Activated T-cell treated with anti-CD3 and anti-CD28 coated beads, Interleukin-2, amount 50 U/mL, for 4 hours (primary cell): ENCODE measurements around the gene VSX1. TPM values are rescaled to one million over a fixed set of nuclear protein-coding genes. Genes with fewer than 3 reads are reported as not detected.

Experiments
- ATAC-seq, 2 donors: fragments of 200-7000 bp; cut with Tn5 transposase; one replicate each; pipeline ENCODE4 v1.10.0; 2021
- DNase-seq: peaks from one replicate; pipeline ENCODE4 v3.0.0-alpha.2; 2020
- H3K27me3 Mint-ChIP-seq: one replicate; pipeline ENCODE4 v1.8.0; 2021; ENCODE audit warnings: low read depth, mixed read lengths
- H3K36me3 Mint-ChIP-seq: one replicate; pipeline ENCODE4 v1.8.0; 2022; ENCODE audit warnings: mixed read lengths; ENCODE audit not compliant: insufficient read depth
- H3K4me1 Mint-ChIP-seq: one replicate; pipeline ENCODE4 v1.8.0; 2021; ENCODE audit warnings: low read depth, mixed read lengths
- H3K4me3 Mint-ChIP-seq: one replicate; pipeline ENCODE4 v1.8.0; 2021; ENCODE audit warnings: mild to moderate bottlenecking, moderate library complexity, mixed read lengths
- H3K9me3 Mint-ChIP-seq: one replicate; pipeline ENCODE4 v1.8.0; 2021; ENCODE audit warnings: mixed read lengths
- total RNA-seq, 3 donors: library from RNA; stranded (reverse); gene quantifications; one replicate each; pipeline ENCODE4 v1.2.1, GENCODE V29; 2021

VSX1 gene
- total RNA-seq, 3 donors from 2014 or later = not detected

GRCh38 chr20:25081065-25081729, 744 bp downstream of the VSX1 start:
- H3K9me3 Mint-ChIP-seq = no peaks in the 10 kb centered on the region
- DNase-seq (no peak), ATAC-seq (peak; percentile 37 to 64)
- no peak overlapping the region for H3K4me3 Mint-ChIP-seq
- H3K27me3 Mint-ChIP-seq = peaks cover 81% of the 10 kb centered on the region
- H3K36me3 Mint-ChIP-seq = no peaks in the 10 kb centered on the region
- peaks cover 24% of the 10 kb centered on the region for H3K4me1 Mint-ChIP-seq

- Mint-ChIP-seq H3K27me3 (peaks cover 73% of the 10 kb centered on the region), H3K4me3 (no peak overlapping the region), H3K4me1 (peaks cover 20% of the 10 kb centered on the region), H3K9me3 (no peaks in the 10 kb centered on the region), H3K36me3 (no peaks in the 10 kb centered on the region)
- DNase-seq = no peak
- no peak for ATAC-seq
These were observed 2.8 kb downstream of the VSX1 start for GRCh38 chr20:25079171-25079570.

- Mint-ChIP-seq H3K36me3 (no peaks in the 10 kb centered on the region), H3K27me3 (peaks cover 69% of the 10 kb centered on the region), H3K4me1 (peaks cover 14% of the 10 kb centered on the region), H3K4me3 (no peak overlapping the region), H3K9me3 (no peaks in the 10 kb centered on the region)
- ATAC-seq (no peak), DNase-seq (no peak)
These were observed 3.3 kb downstream of the VSX1 start for GRCh38 chr20:25078662-25079061.

GRCh38 chr20:25077610-25078169, 4.3 kb downstream of the VSX1 start:
- ATAC-seq = peak; percentile 25 to 49
- no peak for DNase-seq
- no peak overlapping the region for H3K4me3 Mint-ChIP-seq
- peaks cover 67% of the 10 kb centered on the region for H3K27me3 Mint-ChIP-seq
- H3K9me3 Mint-ChIP-seq = no peaks in the 10 kb centered on the region
- no peaks in the 10 kb centered on the region for H3K36me3 Mint-ChIP-seq
- H3K4me1 Mint-ChIP-seq = peaks cover 9% of the 10 kb centered on the region

GRCh38 chr20:25076731-25077609, 5.0 kb downstream of the VSX1 start:
- H3K27me3 Mint-ChIP-seq = peaks cover 67% of the 10 kb centered on the region
- no peaks in the 10 kb centered on the region for H3K36me3 Mint-ChIP-seq
- no peaks in the 10 kb centered on the region for H3K9me3 Mint-ChIP-seq
- peaks cover 5% of the 10 kb centered on the region for H3K4me1 Mint-ChIP-seq
- DNase-seq (no peak), ATAC-seq (peak in 1 of 2 donors; percentile 34)
- H3K4me3 Mint-ChIP-seq = no peak overlapping the region

GRCh38 chr20:25076201-25076600, 5.7 kb downstream of the VSX1 start:
- peaks cover 5% of the 10 kb centered on the region for H3K4me1 Mint-ChIP-seq
- H3K36me3 Mint-ChIP-seq = no peaks in the 10 kb centered on the region
- peaks cover 68% of the 10 kb centered on the region for H3K27me3 Mint-ChIP-seq
- DNase-seq = no peak
- H3K9me3 Mint-ChIP-seq = no peaks in the 10 kb centered on the region
- no peak overlapping the region for H3K4me3 Mint-ChIP-seq
- ATAC-seq = no peak

- Mint-ChIP-seq H3K36me3 (no peaks in the 10 kb centered on the region), H3K4me3 (no peak overlapping the region), H3K27me3 (peaks cover 66% of the 10 kb centered on the region), H3K9me3 (no peaks in the 10 kb centered on the region), H3K4me1 (peaks cover 5% of the 10 kb centered on the region)
- ATAC-seq (no peak), DNase-seq (no peak)
These were observed 8.4 kb downstream of the VSX1 start for GRCh38 chr20:25073544-25073943.

GRCh38 chr20:25072226-25072811, 9.6 kb downstream of the VSX1 start:
- H3K27me3 Mint-ChIP-seq = peaks cover 57% of the 10 kb centered on the region
- no peaks in the 10 kb centered on the region for H3K36me3 Mint-ChIP-seq
- H3K9me3 Mint-ChIP-seq = no peaks in the 10 kb centered on the region
- no peak overlapping the region for H3K4me3 Mint-ChIP-seq
- peaks cover 5% of the 10 kb centered on the region for H3K4me1 Mint-ChIP-seq
- ATAC-seq (no peak), DNase-seq (no peak)

- H3K27me3 Mint-ChIP-seq = peaks cover 52% of the 10 kb centered on the region
These were observed 10.2 kb downstream of the VSX1 start for GRCh38 chr20:25071734-25072133.

GRCh38 chr20:25070821-25071473, 11.0 kb downstream of the VSX1 start:
- H3K27me3 Mint-ChIP-seq = peaks cover 51% of the 10 kb centered on the region
- peaks cover 1% of the 10 kb centered on the region for H3K4me1 Mint-ChIP-seq
- no peak for ATAC-seq
- H3K36me3 Mint-ChIP-seq = no peaks in the 10 kb centered on the region
- no peak overlapping the region for H3K4me3 Mint-ChIP-seq
- no peaks in the 10 kb centered on the region for H3K9me3 Mint-ChIP-seq
- no peak for DNase-seq

More at GRCh38 chr20:25071734-25072133, 10.2 kb downstream of the VSX1 start:
- no peaks in the 10 kb centered on the region for H3K9me3 Mint-ChIP-seq
- ATAC-seq = no peak
- H3K4me3 Mint-ChIP-seq = no peak overlapping the region
- H3K36me3 Mint-ChIP-seq = no peaks in the 10 kb centered on the region
- H3K4me1 Mint-ChIP-seq = peaks cover 2% of the 10 kb centered on the region
- no peak for DNase-seq

- Mint-ChIP-seq H3K4me1 (peaks cover 6% of the 10 kb centered on the region), H3K4me3 (no peak overlapping the region), H3K27me3 (peaks cover 30% of the 10 kb centered on the region), H3K9me3 (no peaks in the 10 kb centered on the region), H3K36me3 (no peaks in the 10 kb centered on the region)
- no peak for ATAC-seq
- DNase-seq = no peak
These were observed 14.6 kb downstream of the VSX1 start for GRCh38 chr20:25067102-25067987.

- H3K4me3 Mint-ChIP-seq = no peak overlapping the region
- no peaks in the 10 kb centered on the region for H3K9me3 Mint-ChIP-seq
- DNase-seq (no peak), ATAC-seq (no peak)
- H3K36me3 Mint-ChIP-seq = no peaks in the 10 kb centered on the region
- H3K27me3 Mint-ChIP-seq = peaks cover 24% of the 10 kb centered on the region
- H3K4me1 Mint-ChIP-seq = peaks cover 6% of the 10 kb centered on the region
These were observed 15.6 kb downstream of the VSX1 start for GRCh38 chr20:25066386-25066785.

- no peak overlapping the region for H3K4me3 Mint-ChIP-seq
- no peaks in the 10 kb centered on the region for H3K36me3 Mint-ChIP-seq
- H3K9me3 Mint-ChIP-seq = no peaks in the 10 kb centered on the region
- H3K27me3 Mint-ChIP-seq = peaks cover 21% of the 10 kb centered on the region
- ATAC-seq (peak; percentile 59 to 74), DNase-seq (peak; percentile 63)
- H3K4me1 Mint-ChIP-seq = peaks cover 6% of the 10 kb centered on the region
These were observed 16.2 kb downstream of the VSX1 start for GRCh38 chr20:25065625-25066338.
